ENCODE data around the gene SPARCL1. TPM values are rescaled to one million over a fixed set of nuclear protein-coding genes. Genes with fewer than 3 reads are reported as not detected.
A peak's percentile ranks its signal among the peaks of the same experiment; 100 is the strongest.

SPARCL1 gene
- total and polyA plus RNA-seq, 4 donors: 1.9 to 25.8 (median 13.3) TPM

DNA sequence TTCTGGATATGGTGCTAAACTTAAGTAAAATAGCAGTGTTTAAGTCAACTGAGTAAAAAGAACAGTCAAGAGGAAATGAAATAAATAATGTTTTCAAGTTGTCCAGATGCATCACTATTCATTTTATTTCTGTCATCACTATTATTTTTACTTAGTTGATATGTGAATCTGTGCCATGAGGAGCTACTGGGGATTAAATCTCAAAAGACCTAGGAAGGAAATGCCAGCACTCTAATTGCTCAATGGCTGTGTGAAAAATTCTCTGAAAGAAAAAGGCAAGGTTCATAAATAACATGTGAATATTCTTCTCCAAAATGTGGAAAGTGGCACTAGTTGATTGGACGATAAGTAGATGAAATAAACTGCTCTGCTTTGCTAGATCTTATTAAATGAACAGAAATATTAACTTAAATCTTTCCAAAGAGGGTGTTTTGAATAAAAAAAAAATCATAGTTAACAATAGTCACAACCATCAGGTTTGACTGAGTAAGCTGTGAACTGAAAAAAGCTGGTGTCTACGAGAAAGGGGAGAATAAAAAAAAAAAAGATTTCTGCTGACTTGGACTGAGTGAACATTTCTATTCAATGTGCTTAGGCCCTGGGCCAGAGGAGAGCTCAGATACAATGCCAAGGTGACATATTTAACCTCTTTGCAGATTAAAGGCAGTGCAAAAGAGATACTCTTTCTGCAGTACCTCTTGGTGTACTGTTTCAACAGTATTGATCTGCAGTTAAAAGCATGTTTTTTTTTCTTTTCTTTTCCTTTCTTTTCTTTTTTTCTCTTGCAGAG, 1.6 kb downstream of the SPARCL1 start:
- H3K27ac ChIP-seq (ENCODE audit: low read depth in 1 of 2, low read length in 2 of 2): no peak overlapping the region
- peaks cover 0 to 8% (median 0%) of the 10 kb centered on the region in 4 donors for H3K9me3 ChIP-seq (ENCODE audit: control insufficient read depth in 4 of 4, low read length in 3 of 4)
- no peak overlapping the region for H3K4me3 ChIP-seq (ENCODE audit: low read depth in 1 of 3, low read length in 3 of 3)
- DNase-seq (ENCODE audit: low spot score): no peak
- TF ChIP-seq, protein P1, sequence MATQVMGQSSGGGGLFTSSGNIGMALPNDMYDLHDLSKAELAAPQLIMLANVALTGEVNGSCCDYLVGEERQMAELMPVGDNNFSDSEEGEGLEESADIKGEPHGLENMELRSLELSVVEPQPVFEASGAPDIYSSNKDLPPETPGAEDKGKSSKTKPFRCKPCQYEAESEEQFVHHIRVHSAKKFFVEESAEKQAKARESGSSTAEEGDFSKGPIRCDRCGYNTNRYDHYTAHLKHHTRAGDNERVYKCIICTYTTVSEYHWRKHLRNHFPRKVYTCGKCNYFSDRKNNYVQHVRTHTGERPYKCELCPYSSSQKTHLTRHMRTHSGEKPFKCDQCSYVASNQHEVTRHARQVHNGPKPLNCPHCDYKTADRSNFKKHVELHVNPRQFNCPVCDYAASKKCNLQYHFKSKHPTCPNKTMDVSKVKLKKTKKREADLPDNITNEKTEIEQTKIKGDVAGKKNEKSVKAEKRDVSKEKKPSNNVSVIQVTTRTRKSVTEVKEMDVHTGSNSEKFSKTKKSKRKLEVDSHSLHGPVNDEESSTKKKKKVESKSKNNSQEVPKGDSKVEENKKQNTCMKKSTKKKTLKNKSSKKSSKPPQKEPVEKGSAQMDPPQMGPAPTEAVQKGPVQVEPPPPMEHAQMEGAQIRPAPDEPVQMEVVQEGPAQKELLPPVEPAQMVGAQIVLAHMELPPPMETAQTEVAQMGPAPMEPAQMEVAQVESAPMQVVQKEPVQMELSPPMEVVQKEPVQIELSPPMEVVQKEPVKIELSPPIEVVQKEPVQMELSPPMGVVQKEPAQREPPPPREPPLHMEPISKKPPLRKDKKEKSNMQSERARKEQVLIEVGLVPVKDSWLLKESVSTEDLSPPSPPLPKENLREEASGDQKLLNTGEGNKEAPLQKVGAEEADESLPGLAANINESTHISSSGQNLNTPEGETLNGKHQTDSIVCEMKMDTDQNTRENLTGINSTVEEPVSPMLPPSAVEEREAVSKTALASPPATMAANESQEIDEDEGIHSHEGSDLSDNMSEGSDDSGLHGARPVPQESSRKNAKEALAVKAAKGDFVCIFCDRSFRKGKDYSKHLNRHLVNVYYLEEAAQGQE (IDR thresholded peaks at IDR 0.05): peak; percentile 29
- TF ChIP-seq SP1 (IDR thresholded peaks at IDR 0.05): peak; percentile 15
- TF ChIP-seq JUND (IDR thresholded peaks at IDR 0.05): no peak
- TF ChIP-seq, protein P2, sequence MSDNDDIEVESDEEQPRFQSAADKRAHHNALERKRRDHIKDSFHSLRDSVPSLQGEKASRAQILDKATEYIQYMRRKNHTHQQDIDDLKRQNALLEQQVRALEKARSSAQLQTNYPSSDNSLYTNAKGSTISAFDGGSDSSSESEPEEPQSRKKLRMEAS (IDR thresholded peaks at IDR 0.05): no peak
- TF ChIP-seq EGR1 (IDR thresholded peaks at IDR 0.05; ENCODE audit: low read depth in 2 of 2): no peak
- TF ChIP-seq GABPA (IDR thresholded peaks at IDR 0.05 in 1 of 2, conservative IDR thresholded peaks at IDR 0.05 in 1 of 2): no peak
- TF ChIP-seq HNF4A (conservative IDR thresholded peaks at IDR 0.05): peak; percentile 33 to 47
- peak; percentile 83 for TF ChIP-seq NR2F2 (IDR thresholded peaks at IDR 0.05)
- TF ChIP-seq RAD21 (IDR thresholded peaks at IDR 0.05): peak; percentile 16 to 39
- TF ChIP-seq, protein P3, sequence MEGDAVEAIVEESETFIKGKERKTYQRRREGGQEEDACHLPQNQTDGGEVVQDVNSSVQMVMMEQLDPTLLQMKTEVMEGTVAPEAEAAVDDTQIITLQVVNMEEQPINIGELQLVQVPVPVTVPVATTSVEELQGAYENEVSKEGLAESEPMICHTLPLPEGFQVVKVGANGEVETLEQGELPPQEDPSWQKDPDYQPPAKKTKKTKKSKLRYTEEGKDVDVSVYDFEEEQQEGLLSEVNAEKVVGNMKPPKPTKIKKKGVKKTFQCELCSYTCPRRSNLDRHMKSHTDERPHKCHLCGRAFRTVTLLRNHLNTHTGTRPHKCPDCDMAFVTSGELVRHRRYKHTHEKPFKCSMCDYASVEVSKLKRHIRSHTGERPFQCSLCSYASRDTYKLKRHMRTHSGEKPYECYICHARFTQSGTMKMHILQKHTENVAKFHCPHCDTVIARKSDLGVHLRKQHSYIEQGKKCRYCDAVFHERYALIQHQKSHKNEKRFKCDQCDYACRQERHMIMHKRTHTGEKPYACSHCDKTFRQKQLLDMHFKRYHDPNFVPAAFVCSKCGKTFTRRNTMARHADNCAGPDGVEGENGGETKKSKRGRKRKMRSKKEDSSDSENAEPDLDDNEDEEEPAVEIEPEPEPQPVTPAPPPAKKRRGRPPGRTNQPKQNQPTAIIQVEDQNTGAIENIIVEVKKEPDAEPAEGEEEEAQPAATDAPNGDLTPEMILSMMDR (IDR thresholded peaks at IDR 0.05; ENCODE audit: low read depth, low read length, missing input control): no peak
- TF ChIP-seq YY1 (IDR thresholded peaks at IDR 0.05): peak; percentile 26
- no peak for TF ChIP-seq FOXA1 (IDR thresholded peaks at IDR 0.05)
- TF ChIP-seq, protein P4, sequence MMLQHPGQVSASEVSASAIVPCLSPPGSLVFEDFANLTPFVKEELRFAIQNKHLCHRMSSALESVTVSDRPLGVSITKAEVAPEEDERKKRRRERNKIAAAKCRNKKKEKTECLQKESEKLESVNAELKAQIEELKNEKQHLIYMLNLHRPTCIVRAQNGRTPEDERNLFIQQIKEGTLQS (IDR thresholded peaks at IDR 0.05): no peak
- TF ChIP-seq HNF4G (IDR thresholded peaks at IDR 0.05): no peak
- no peak for TF ChIP-seq RXRA (IDR thresholded peaks at IDR 0.05)
- no peaks in the 10 kb centered on the region for H3K36me3 ChIP-seq (ENCODE audit: control insufficient read depth in 4 of 4, insufficient read depth in 3 of 4, low read depth in 1 of 4, low read length in 3 of 4)
- H3K4me1 ChIP-seq (ENCODE audit: control insufficient read depth in 4 of 4, insufficient read depth in 4 of 4, low read length in 3 of 4): peaks cover 0 to 14% (median 7%) of the 10 kb centered on the region in 4 donors
- 23% methylated on average over 2 of the region's 2 CpGs for WGBS
- H3K27me3 ChIP-seq (ENCODE audit: control insufficient read depth in 4 of 4, insufficient read depth in 4 of 4, low read length in 3 of 4): no peaks in the 10 kb centered on the region
- no peak overlapping the region for H3K9ac ChIP-seq (ENCODE audit: low read depth in 1 of 2, low read length in 2 of 2)

DNA sequence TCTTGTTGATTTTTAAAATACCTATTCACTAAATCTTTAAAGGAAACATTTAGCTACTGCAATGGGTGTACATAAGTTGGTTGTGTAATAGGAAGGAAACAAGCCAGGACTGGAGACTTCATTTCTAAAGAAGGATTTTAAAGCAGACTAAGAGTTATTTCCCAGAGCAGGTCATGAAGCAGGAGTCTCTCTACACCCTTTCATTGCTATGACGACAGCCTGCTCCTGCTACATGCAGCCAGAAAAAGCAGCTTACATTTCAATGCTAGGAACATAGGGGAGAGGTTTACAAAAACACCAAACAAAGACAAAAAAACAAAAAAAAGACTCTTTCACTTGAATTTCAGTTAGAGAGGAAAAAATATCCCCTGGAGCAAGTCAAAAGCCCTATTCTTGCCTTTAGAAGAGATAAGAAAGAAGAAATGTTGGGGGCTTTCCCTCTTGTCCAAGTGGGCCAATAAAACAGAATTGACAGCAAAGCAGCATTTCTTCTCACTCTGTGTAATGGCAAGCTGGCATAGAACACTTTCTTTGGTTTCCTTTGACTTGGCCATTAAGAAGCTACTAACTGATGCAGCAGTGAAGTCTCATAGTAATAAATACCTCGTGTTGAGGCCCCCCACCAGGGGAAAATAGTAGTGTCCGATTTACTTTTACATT, 3.4 kb downstream of the SPARCL1 start:
- Histone ChIP-seq H3K36me3 (ENCODE audit: control insufficient read depth in 4 of 4, insufficient read depth in 3 of 4, low read depth in 1 of 4, low read length in 3 of 4) (no peaks in the 10 kb centered on the region), H3K9me3 (ENCODE audit: control insufficient read depth in 4 of 4, low read length in 3 of 4) (peaks cover 0 to 8% (median 0%) of the 10 kb centered on the region in 4 donors), H3K27me3 (ENCODE audit: control insufficient read depth in 4 of 4, insufficient read depth in 4 of 4, low read length in 3 of 4) (no peaks in the 10 kb centered on the region), H3K4me3 (ENCODE audit: low read depth in 1 of 3, low read length in 3 of 3) (no peak overlapping the region), H3K9ac (ENCODE audit: low read depth in 1 of 2, low read length in 2 of 2) (no peak overlapping the region), H3K4me1 (ENCODE audit: control insufficient read depth in 4 of 4, insufficient read depth in 4 of 4, low read length in 3 of 4) (peaks cover 0 to 14% (median 7%) of the 10 kb centered on the region in 4 donors), H3K27ac (ENCODE audit: low read depth in 1 of 2, low read length in 2 of 2) (no peak overlapping the region)
- no peak for DNase-seq (ENCODE audit: low spot score)
- TF ChIP-seq FOXA1 (IDR thresholded peaks at IDR 0.05): no peak
- TF ChIP-seq, protein P2 (IDR thresholded peaks at IDR 0.05): peak; percentile 14
- no peak for TF ChIP-seq EGR1 (IDR thresholded peaks at IDR 0.05; ENCODE audit: low read depth in 2 of 2)
- no peak for TF ChIP-seq GABPA (IDR thresholded peaks at IDR 0.05 in 1 of 2, conservative IDR thresholded peaks at IDR 0.05 in 1 of 2)
- 80% methylated on average over 3 of the region's 3 CpGs for WGBS

Data from liver (tissue), 9 donors.